Fibroblast of pulmonary artery (primary cell): ENCODE data around the gene PCDH1.
"Not testable (repeated sequence)": the region's sequence is repeated elsewhere in the genome, so short reads cannot be mapped to it uniquely, and the experiment has no call there.

ENCODE experiments used
- DNase-seq: peaks from one replicate; pipeline ENCODE4 v3.0.0-alpha.2; 2010; ENCODE audit warnings: low read depth
- H3K4me3 ChIP-seq: replicated peaks from 2 replicates; pipeline ENCODE4 v1.5.1; 2011; ENCODE audit warnings: low read depth, mild to moderate bottlenecking, control low read depth, low read length, moderate library complexity
- TF ChIP-seq, protein P1 (sequence below): IDR thresholded peaks from 2 replicates; pipeline ENCODE4 v1.5.1; 2011; ENCODE audit warnings: mild to moderate bottlenecking, control low read depth, low read length, inconsistent platforms; ENCODE audit errors: missing control alignments

Gene PCDH1

DNA sequence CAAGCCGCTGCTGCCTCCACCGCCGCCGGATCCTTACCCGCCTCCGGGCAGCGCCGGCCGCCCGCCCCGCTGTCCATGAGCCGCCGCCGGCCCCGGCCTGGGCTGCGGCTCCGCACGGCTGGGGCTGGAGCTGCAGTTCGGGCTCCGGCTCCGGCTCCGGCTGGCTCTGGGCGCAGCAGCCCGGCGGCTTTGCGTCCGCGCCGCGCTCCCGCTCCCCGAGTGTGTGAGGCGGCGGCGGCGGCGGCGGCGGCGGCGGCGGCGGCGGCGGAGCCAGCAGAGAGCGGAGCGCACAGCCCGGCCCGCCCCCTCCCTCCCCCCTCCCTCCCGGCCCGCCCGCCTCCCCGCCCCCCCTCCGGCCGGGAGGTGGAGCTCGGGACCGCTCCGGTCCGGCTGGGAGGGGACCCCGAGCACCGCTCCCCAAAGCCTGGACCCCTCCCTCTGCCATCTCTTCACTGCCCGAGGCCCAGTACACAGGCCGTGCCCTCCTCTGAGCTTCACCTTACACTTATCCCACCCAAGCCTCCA is at the start of gene PCDH1:
PCDH1 (minus strand) TSS at position 225 of the 525 bp plus-strand sequence; CDS start at position 77, 148 bp downstream.
- DNase-seq = peak; percentile 27
- TF ChIP-seq, protein P1, sequence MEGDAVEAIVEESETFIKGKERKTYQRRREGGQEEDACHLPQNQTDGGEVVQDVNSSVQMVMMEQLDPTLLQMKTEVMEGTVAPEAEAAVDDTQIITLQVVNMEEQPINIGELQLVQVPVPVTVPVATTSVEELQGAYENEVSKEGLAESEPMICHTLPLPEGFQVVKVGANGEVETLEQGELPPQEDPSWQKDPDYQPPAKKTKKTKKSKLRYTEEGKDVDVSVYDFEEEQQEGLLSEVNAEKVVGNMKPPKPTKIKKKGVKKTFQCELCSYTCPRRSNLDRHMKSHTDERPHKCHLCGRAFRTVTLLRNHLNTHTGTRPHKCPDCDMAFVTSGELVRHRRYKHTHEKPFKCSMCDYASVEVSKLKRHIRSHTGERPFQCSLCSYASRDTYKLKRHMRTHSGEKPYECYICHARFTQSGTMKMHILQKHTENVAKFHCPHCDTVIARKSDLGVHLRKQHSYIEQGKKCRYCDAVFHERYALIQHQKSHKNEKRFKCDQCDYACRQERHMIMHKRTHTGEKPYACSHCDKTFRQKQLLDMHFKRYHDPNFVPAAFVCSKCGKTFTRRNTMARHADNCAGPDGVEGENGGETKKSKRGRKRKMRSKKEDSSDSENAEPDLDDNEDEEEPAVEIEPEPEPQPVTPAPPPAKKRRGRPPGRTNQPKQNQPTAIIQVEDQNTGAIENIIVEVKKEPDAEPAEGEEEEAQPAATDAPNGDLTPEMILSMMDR = no peak
- H3K4me3 ChIP-seq = peak within 1 kb of the TSS; percentile 59

DNA sequence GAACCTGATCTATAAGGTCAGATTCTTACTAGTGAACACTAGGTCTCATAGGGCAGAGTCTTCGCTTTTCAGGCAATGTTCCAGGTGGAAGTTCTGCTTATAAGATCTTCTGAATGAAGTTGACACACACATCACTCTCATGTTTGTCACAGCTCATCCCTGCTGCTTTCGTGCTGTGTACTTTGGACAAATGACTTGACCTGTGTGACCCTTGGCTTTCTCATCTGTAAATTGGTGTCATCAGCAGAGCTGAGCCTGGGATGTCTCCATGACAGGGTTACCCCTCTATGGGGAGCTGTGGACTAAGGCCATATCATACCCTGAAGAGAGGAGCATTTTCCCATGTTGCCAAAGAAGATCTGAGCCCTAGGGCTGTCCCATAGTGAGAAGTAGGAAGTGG is 48.2 kb upstream of the PCDH1 start:
- DNase-seq = no peak

DNA sequence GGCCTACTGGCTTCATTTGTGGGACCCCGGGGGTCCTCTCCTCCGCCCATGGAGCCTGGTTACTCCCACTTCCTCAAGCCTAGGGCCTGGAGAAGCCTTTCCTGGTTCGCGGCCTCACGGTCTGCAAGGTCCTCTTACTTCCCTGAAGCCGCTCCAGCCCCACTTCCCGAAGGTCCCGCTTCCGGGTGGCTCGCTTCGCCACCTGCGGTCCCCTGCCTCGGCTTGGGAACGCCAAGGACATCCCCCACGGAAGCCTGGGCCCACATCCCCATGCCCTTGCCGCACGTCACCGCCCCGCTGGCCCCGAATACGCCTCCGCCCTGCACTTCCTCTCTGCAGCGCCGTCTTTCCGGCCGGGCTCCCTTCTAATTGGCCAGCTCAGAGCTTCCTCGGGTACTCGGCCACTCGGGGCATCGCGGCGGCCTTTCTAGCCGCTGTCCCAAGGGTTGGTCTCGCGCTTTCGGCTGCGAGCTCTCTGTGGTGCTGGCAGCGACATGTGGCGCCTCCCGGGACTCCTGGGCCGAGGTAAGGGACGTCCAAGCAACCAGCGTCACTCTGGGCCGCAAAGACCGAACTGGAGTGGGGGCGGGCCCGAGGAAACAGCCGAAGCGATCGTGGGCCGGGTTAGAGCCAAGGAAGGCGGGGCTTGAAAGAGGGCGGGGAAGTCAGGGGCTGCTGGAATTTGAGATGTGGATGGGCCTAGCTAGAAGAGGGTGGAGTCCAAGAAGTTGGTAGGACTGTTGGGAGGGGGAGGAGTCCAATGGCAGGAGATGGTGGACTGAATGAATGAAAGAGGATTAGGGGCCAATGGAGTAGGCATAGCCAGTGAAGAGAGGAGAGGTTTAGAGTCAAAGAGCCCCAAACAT is 45.5 kb upstream of the PCDH1 start, which contains the start of gene DELE1:
DELE1 (plus strand) TSS at position 424 of the 866 bp plus-strand sequence; CDS start at position 495, 71 bp downstream.
- TF ChIP-seq, protein P1 = no peak
- peak within 1 kb of the TSS; percentile 84 for H3K4me3 ChIP-seq
- DNase-seq = peak; percentile 93

More for the DNA sequence above, 48.2 kb upstream of the PCDH1 start:
- no peak overlapping the region for H3K4me3 ChIP-seq
- TF ChIP-seq, protein P1 = no peak

DNA sequence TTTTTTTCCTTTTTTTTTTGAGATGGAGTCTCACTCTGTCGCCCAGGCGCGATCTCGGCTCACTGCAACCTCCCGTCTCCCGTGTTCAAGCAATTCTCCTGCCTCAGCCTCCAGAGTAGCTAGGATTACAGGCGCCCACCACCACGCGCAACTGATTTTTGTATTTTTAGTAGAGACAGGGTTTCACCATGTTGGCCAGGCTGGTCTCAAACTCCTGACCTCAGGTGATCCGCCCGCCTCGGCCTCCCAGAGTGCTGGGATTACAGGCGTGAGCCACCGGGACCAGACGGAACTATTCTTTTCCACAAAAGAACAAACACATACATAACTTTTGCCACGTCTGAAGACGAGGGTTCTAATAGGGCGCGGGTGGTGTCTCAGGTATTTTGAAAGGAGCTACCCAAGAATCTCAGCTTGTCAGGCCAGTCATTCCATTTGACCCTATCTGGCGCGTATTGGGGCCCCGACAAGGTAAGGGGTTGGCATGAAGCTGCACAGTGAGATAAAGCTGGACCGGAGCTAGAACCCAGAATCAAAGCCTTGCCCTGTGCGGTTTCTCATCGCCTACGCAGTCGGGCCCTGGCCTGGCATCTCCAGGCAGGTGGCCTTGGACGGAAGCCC is 44.7 kb upstream of the PCDH1 start:
- H3K4me3 ChIP-seq = peak overlapping the region; percentile 84
- DNase-seq = not testable (repeated sequence)

DNA sequence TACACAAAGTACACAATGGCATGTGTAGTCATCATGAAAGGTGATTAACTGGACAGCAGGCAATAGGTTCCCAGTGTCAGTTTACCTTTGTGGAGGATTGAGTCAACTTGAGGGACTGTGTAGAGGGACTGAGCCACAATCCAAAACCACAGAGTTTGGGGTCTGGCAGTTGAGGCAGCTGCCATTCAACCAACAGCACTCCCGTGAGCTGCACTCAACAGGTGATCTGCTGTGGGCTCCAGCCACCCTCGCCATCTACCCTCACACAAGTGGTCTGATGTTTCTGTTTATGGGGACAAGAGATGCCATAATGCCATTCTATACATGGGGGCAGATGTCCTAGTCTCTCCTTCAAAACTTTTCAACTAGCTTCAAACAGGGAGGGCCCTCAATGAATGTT is 42.6 kb upstream of the PCDH1 start:
- TF ChIP-seq, protein P1 = no peak
- DNase-seq = no peak
- H3K4me3 ChIP-seq = no peak overlapping the region

DNA sequence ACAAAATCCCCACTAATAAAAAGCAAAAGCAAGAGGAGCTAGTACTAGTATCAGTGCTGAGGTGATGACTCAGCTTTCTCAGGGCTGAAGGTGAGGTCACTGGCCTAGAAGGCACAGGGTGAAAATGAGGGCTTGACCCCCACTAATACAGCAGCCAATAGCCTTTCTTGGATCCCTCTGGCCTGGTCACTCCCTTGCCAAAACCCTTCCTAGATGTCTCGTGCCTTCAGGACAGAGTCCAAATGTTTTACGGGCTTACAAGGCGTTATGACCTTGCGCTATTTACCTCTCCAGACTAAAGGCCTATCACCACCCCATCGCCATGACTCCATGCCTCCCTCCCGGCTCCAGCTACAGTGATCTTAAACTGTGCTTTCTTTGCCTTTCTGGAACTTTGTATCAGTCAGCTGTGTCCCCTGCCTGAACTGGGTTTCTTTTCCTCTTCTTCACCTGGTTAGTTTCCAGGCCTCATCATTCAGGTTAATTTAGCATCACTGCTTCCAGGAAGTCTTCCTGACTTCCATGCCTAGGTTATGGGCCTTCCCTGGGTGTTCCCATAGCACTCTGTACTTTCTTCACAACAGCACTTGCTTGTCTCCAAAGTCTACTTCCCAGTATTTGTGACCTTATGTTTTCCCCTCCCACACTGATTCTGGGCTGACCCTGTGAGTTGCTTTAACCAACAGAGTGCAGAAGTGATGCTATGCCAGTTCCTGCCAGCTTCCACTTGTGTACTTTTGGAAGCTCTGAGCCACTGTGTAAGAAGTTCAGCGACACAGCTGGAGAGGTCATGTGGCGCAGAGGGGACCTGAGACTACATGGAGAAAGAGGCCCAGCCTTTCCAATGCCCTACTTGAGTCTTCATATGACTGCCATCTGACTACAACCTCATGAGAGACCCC is 41.3 kb upstream of the PCDH1 start:
- no peak for DNase-seq
- no peak overlapping the region for H3K4me3 ChIP-seq
- TF ChIP-seq, protein P1 = no peak

DNA sequence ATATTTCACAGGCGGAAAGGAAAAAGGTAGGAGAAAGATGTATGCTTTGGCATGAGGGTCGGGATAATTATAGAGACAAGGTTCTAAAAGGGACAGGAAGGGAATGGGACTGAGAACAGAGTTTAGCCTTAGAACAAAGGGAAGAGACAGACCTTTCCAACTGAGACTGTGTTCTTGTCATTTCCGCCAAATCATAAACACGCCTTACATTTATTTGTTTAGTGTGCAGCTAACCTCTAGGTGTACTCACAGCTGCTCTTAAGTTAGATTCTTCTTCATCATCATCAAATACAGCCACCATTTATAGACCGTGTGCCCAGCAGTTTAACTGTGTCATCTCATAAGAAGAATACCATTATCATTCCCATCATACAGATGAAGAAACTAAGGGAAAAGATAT is 39.5 kb upstream of the PCDH1 start:
- TF ChIP-seq, protein P1 = no peak
- DNase-seq = no peak

More for the DNA sequence above, 39.5 kb upstream of the PCDH1 start:
- no peak overlapping the region for H3K4me3 ChIP-seq
